Fibroblast of the aortic adventitia (primary cell): ENCODE results near the gene GRB10. TPM values are rescaled to one million over a fixed set of nuclear protein-coding genes. Genes with fewer than 3 reads are reported as not detected.

Source experiments
- DNase-seq: peaks from one replicate; pipeline ENCODE4 v3.0.0-alpha.2; 2010; ENCODE audit warnings: low read depth
- H3K4me3 ChIP-seq: 2 replicates; pipeline ENCODE4 v1.5.1; 2011; ENCODE audit warnings: low read depth, mild to moderate bottlenecking, control low read depth, low read length, moderate library complexity
- CTCF ChIP-seq: IDR thresholded peaks from 2 replicates; pipeline ENCODE4 v1.5.1; 2011; ENCODE audit warnings: mild to moderate bottlenecking, low read length, control low read depth, inconsistent platforms; ENCODE audit not compliant: insufficient read depth
- total RNA-seq: library from RNA; depleted of rRNA; stranded (reverse); fragments of >200 nt; gene quantifications from 2 replicates; pipeline ENCODE4 v1.2.3, GENCODE V29; 2012; ENCODE audit warnings: low replicate concordance

Gene GRB10
- total RNA-seq, 1 donor, result 39.1 TPM

GRCh38 chr7:50646069-50646468 lies 136.6 kb downstream of the GRB10 start:
- TF ChIP-seq CTCF, result no peak
- DNase-seq, result no peak
- no peak overlapping the region for H3K4me3 ChIP-seq

GRCh38 chr7:50645186-50645585 lies 137.5 kb downstream of the GRB10 start:
- no peak for TF ChIP-seq CTCF
- no peak overlapping the region for H3K4me3 ChIP-seq
- DNase-seq, result no peak

GRCh38 chr7:50644586-50644985 lies 138.1 kb downstream of the GRB10 start:
- H3K4me3 ChIP-seq, result no peak overlapping the region
- no peak for DNase-seq
- no peak for TF ChIP-seq CTCF

GRCh38 chr7:50644114-50644513 lies 138.6 kb downstream of the GRB10 start:
- no peak overlapping the region for H3K4me3 ChIP-seq
- DNase-seq, result no peak
- TF ChIP-seq CTCF, result no peak

- no peak for TF ChIP-seq CTCF
- no peak for DNase-seq
- H3K4me3 ChIP-seq, result no peak overlapping the region
Observed at GRCh38 chr7:50641442-50642405, 141.0 kb downstream of the GRB10 start.

GRCh38 chr7:50640779-50641178 lies 141.9 kb downstream of the GRB10 start:
- no peak for TF ChIP-seq CTCF
- no peak overlapping the region for H3K4me3 ChIP-seq
- DNase-seq, result no peak
